GM12892 (cell line): ENCODE measurements around the gene RFX4.

Experiments used
- POLR2A ChIP-seq: IDR thresholded peaks from 2 replicates; pipeline ENCODE4 v1.6.1; 2011; ENCODE audit warnings: low read depth, low read length, control low read depth
- TAF1 ChIP-seq: IDR thresholded peaks from 2 replicates; pipeline ENCODE4 v1.6.1; 2011; ENCODE audit warnings: low read depth, mild to moderate bottlenecking, control low read depth, low read length, borderline replicate concordance

DNA sequence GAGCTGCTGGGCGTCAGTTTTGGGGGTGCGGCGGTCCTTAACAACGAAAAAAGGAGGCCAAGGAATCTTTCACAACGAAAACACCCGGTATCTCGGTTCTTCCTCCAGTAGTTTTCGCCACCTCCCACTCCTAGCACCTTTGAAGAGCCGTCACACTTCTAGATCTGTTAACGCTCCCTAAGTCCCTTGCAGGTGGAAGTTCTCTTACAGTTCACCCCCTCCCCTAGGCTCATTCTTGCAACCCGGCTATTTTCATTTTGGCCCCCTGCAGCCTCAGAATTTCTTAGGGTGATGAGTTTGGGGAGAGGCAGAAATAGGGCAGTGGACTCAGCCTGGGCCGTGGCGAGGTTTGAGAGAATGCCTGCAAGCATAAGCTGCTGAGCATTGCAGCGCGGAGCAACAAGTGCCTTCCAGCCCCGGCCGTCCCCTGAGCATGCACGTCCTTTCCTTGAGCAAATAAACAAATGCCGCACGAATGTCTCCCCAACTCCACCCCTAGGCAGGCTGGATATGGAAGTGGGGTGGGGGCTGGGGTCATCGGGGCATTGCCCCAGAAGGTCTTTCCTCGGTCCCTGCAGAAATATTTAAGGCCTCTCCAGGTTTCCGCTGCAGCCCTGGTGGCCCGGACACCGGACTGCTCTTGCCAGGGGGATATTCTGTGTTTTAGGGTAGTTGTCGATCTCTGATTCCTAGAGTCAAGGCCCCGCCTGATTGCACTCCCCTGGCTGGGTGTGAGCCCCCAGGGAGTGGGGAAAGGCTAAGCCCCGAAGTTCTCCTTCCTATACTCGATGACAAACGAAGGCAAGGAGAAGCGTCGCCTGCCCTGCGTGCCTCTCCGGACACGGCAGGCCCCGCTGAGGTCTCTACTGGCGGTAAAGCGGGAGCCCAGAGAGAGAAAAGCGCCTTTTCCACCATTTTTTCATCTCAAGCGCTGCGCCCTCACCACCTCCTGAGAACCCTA, 1.6 kb downstream of the RFX4 start:
- TF ChIP-seq TAF1 (no peak), POLR2A (no peak)
